HUES6 (cell line): Measurements from ENCODE around the gene GSTA3.
"Not testable (repeated sequence)": the region's sequence is repeated elsewhere in the genome, so short reads cannot be mapped to it uniquely, and the experiment has no call there.

Experiments used
- H3K27ac ChIP-seq: 2 replicates; pipeline ENCODE4 v1.7.0; 2013; ENCODE audit warnings: low read depth, mild to moderate bottlenecking, low read length, inconsistent platforms
- H3K27me3 ChIP-seq: 2 replicates; pipeline ENCODE4 v1.6.1; 2013; ENCODE audit warnings: low read length; ENCODE audit not compliant: control insufficient read depth, insufficient read depth
- H3K36me3 ChIP-seq: 2 replicates; pipeline ENCODE4 v1.6.1; 2013; ENCODE audit warnings: low read length; ENCODE audit not compliant: control insufficient read depth, insufficient read depth
- H3K4me1 ChIP-seq: 2 replicates; pipeline ENCODE4 v1.6.1; 2013; ENCODE audit warnings: low read length; ENCODE audit not compliant: control insufficient read depth, insufficient read depth
- H3K4me3 ChIP-seq: 2 replicates; pipeline ENCODE4 v1.5.1; 2013; ENCODE audit warnings: low read depth, low read length
- H3K9ac ChIP-seq: one replicate; pipeline ENCODE4 v1.6.1; 2013; ENCODE audit warnings: mild to moderate bottlenecking, low read length
- H3K9me3 ChIP-seq: 2 replicates; pipeline ENCODE4 v1.6.1; 2013; ENCODE audit warnings: low read depth, low read length; ENCODE audit not compliant: control insufficient read depth, insufficient read depth

GSTA3 gene

GRCh38 chr6:52909531-52909930, at the start of gene GSTA3:
GSTA3 (minus strand) TSS chr6:52909698; CDS start chr6:52905834, 3,864 bp downstream.
- Histone ChIP-seq H3K4me3 (no peak within 1 kb of the TSS), H3K36me3 (no peaks in the 10 kb centered on the region), H3K9ac (no peak within 1 kb of the TSS), H3K27ac (no peak within 1 kb of the TSS), H3K4me1 (peaks cover 7% of the 10 kb centered on the region; the same call in 1 of the 2 replicates), H3K27me3 (no peaks in the 10 kb centered on the region), H3K9me3 (peaks cover 3% of the 10 kb centered on the region; the same call in 1 of the 2 replicates)

GRCh38 chr6:52958546-52959255, 49.2 kb upstream of the GSTA3 start:
- no peaks in the 10 kb centered on the region for H3K27me3 ChIP-seq
- H3K4me1 ChIP-seq: no peaks in the 10 kb centered on the region
- H3K27ac ChIP-seq: no peak overlapping the region
- H3K9ac ChIP-seq: no peak overlapping the region
- no peaks in the 10 kb centered on the region for H3K36me3 ChIP-seq
- no peak overlapping the region for H3K4me3 ChIP-seq
- peaks cover 18% of the 10 kb centered on the region for H3K9me3 ChIP-seq

GRCh38 chr6:52955871-52956270, 46.4 kb upstream of the GSTA3 start:
- Histone ChIP-seq H3K9ac (no peak overlapping the region), H3K4me1 (no peaks in the 10 kb centered on the region), H3K36me3 (no peaks in the 10 kb centered on the region), H3K27me3 (no peaks in the 10 kb centered on the region), H3K4me3 (no peak overlapping the region), H3K9me3 (no peaks in the 10 kb centered on the region), H3K27ac (no peak overlapping the region)

- Histone ChIP-seq H3K4me3 (no peak overlapping the region), H3K9ac (no peak overlapping the region), H3K9me3 (no peaks in the 10 kb centered on the region), H3K27ac (no peak overlapping the region), H3K27me3 (no peaks in the 10 kb centered on the region), H3K4me1 (no peaks in the 10 kb centered on the region), H3K36me3 (no peaks in the 10 kb centered on the region)
These were observed 44.7 kb upstream of the GSTA3 start for GRCh38 chr6:52953911-52954839.

GRCh38 chr6:52946306-52946705, 36.8 kb upstream of the GSTA3 start:
- no peaks in the 10 kb centered on the region for H3K27me3 ChIP-seq
- H3K4me3 ChIP-seq: no peak overlapping the region
- no peak overlapping the region for H3K9ac ChIP-seq
- H3K36me3 ChIP-seq: no peaks in the 10 kb centered on the region
- H3K27ac ChIP-seq: no peak overlapping the region
- H3K4me1 ChIP-seq: peaks cover 3% of the 10 kb centered on the region; the same call in 1 of the 2 replicates
- H3K9me3 ChIP-seq: no peaks in the 10 kb centered on the region

GRCh38 chr6:52942821-52943220, 33.3 kb upstream of the GSTA3 start:
- H3K27me3 ChIP-seq, H3K9me3 ChIP-seq, H3K4me1 ChIP-seq, H3K9ac ChIP-seq, H3K4me3 ChIP-seq, H3K36me3 ChIP-seq, H3K27ac ChIP-seq: not testable (repeated sequence)

GRCh38 chr6:52942221-52942620, 32.7 kb upstream of the GSTA3 start:
- H3K9me3 ChIP-seq: no peaks in the 10 kb centered on the region
- H3K27me3 ChIP-seq: no peaks in the 10 kb centered on the region
- H3K4me3 ChIP-seq: no peak overlapping the region
- H3K36me3 ChIP-seq: no peaks in the 10 kb centered on the region
- peaks cover 3% of the 10 kb centered on the region; the same call in 1 of the 2 replicates for H3K4me1 ChIP-seq
- H3K9ac ChIP-seq: no peak overlapping the region
- H3K27ac ChIP-seq: no peak overlapping the region

GRCh38 chr6:52937908-52938307, 28.4 kb upstream of the GSTA3 start:
- Histone ChIP-seq H3K36me3 (no peaks in the 10 kb centered on the region), H3K27ac (no peak overlapping the region), H3K4me1 (no peaks in the 10 kb centered on the region), H3K27me3 (no peaks in the 10 kb centered on the region), H3K9ac (no peak overlapping the region), H3K9me3 (no peaks in the 10 kb centered on the region), H3K4me3 (no peak overlapping the region)

- peaks cover 6% of the 10 kb centered on the region; the same call in 1 of the 2 replicates for H3K4me1 ChIP-seq
- no peak overlapping the region for H3K9ac ChIP-seq
- H3K4me3 ChIP-seq: no peak overlapping the region
- H3K36me3 ChIP-seq: no peaks in the 10 kb centered on the region
- H3K27ac ChIP-seq: no peak overlapping the region
- no peaks in the 10 kb centered on the region for H3K27me3 ChIP-seq
- peaks cover 13% of the 10 kb centered on the region for H3K9me3 ChIP-seq
These were observed 24.3 kb upstream of the GSTA3 start for GRCh38 chr6:52933778-52934177.

GRCh38 chr6:52931351-52931750, 21.9 kb upstream of the GSTA3 start:
- peaks cover 13% of the 10 kb centered on the region for H3K9me3 ChIP-seq
- no peak overlapping the region for H3K9ac ChIP-seq
- H3K36me3 ChIP-seq: no peaks in the 10 kb centered on the region
- H3K27ac ChIP-seq: no peak overlapping the region
- H3K4me3 ChIP-seq: no peak overlapping the region
- no peaks in the 10 kb centered on the region for H3K27me3 ChIP-seq
- peaks cover 6% of the 10 kb centered on the region; the same call in 1 of the 2 replicates for H3K4me1 ChIP-seq
